ENCODE results near the gene GALNT18. TPM values are rescaled to one million over a fixed set of nuclear protein-coding genes. Genes with fewer than 3 reads are reported as not detected.

The GALNT18 gene
- total and polyA plus RNA-seq, 2 of the 4 experiments (the other 2 are of a cell fraction) = 9.5 to 11.3 TPM

GRCh38 chr11:11519184-11519583, 102.6 kb downstream of the GALNT18 start:
- Histone ChIP-seq H2AFZ (replicated peaks; ENCODE audit: low read length, poor library complexity) (no peak overlapping the region), H3K27ac (ENCODE audit: insufficient read depth, low read length) (no peak overlapping the region), H3K9me3 (ENCODE audit: control insufficient read depth, insufficient read depth, low read length) (no peaks in the 10 kb centered on the region), H3K4me3 (ENCODE audit: insufficient read depth, low read depth, low read length) (no peak overlapping the region), H3K4ac (ENCODE audit: low read depth, low read length) (no peak overlapping the region), H3K79me1 (ENCODE audit: low read depth in 1 of 2, low read length in 2 of 2) (no peaks in the 10 kb centered on the region; a peak in 1 of 4 replicates), H2AK5ac (ENCODE audit: low read depth, low read length) (no peak overlapping the region), H3K27me3 (ENCODE audit: control insufficient read depth, insufficient read depth, low read length) (peaks cover 2% of the 10 kb centered on the region; the same call in 1 of the 2 replicates), H4K8ac (ENCODE audit: low read depth in 2 of 2, low read length in 2 of 2) (no peak overlapping the region), H3K56ac (ENCODE audit: extremely low read depth, insufficient read depth, low read length) (no peak overlapping the region), H2BK5ac (ENCODE audit: low read depth, low read length, poor library complexity, severe bottlenecking) (no peak overlapping the region), H2BK15ac (ENCODE audit: low read depth, low read length) (no peak overlapping the region), H4K20me1 (ENCODE audit: insufficient read depth, low read length) (no peaks in the 10 kb centered on the region; the same call in 1 of the 2 replicates), H2BK120ac (ENCODE audit: low read depth, low read length) (no peak overlapping the region), H3K14ac (replicated peaks; ENCODE audit: low read depth, low read length) (no peak overlapping the region), H4K91ac (ENCODE audit: insufficient read depth, low read depth, low read length) (no peak overlapping the region), H3K18ac (ENCODE audit: low read depth, low read length) (no peak overlapping the region), H3K9me1 (ENCODE audit: insufficient read depth, low read length) (no peaks in the 10 kb centered on the region), H3K4me2 (ENCODE audit: low read depth, low read length) (no peak overlapping the region), H3K36me3 (ENCODE audit: control insufficient read depth, insufficient read depth, low read length) (no peaks in the 10 kb centered on the region), H2AK9ac (replicated peaks; ENCODE audit: low read depth, low read length, poor library complexity) (no peak overlapping the region), H2BK20ac (ENCODE audit: low read depth, low read length) (no peak overlapping the region), H4K5ac (ENCODE audit: low read depth, low read length) (no peak overlapping the region), H3K9ac (ENCODE audit: low read depth, low read length) (no peak overlapping the region), H3K23ac (ENCODE audit: low read depth, low read length) (no peak overlapping the region), H3K4me1 (ENCODE audit: control insufficient read depth, insufficient read depth, low read length) (no peaks in the 10 kb centered on the region)
- no peak for ATAC-seq (ENCODE audit: low read depth)
- intact Hi-C loops (cut with micrococcal nuclease) (no loop called here), in situ Hi-C loops (cut with MboI; ENCODE audit: low sequenced_read_pairs) (no loop called here), dilution Hi-C loops (cut with HindIII; ENCODE audit: low sequenced_read_pairs, unreplicated experiment) (no loop called here)
- no peak for DNase-seq
- 83% methylated on average over 3 of the region's 4 CpGs; no CpG with 5 or more reads in 1 of the 2 experiments for WGBS, 2 experiments (ENCODE audit: extremely low coverage in 2 of 2, insufficient read length in 1 of 2)
- TF ChIP-seq POLR2A (IDR thresholded peaks at IDR 0.05; ENCODE audit: low read depth, low read length) (no peak), FOS (IDR thresholded peaks at IDR 0.05; ENCODE audit: low read depth, low read length) (no peak), ELK1 (IDR thresholded peaks at IDR 0.05; ENCODE audit: borderline replicate concordance, low read depth, low read length) (no peak), CEBPB (IDR thresholded peaks at IDR 0.05; ENCODE audit: low read depth, low read length) (no peak), RCOR1 (IDR thresholded peaks at IDR 0.05; ENCODE audit: insufficient replicate concordance, low read length) (no peak), BHLHE40 (IDR thresholded peaks at IDR 0.05; ENCODE audit: low read depth, low read length) (no peak), CTCF (conservative IDR thresholded peaks at IDR 0.05; ENCODE audit: low read depth, low read length) (no peak), MXI1 (IDR thresholded peaks at IDR 0.05; ENCODE audit: borderline replicate concordance, low read depth, low read length) (no peak), RFX5 (IDR thresholded peaks at IDR 0.05; ENCODE audit: low read depth, low read length) (no peak), CHD1 (IDR thresholded peaks at IDR 0.05; ENCODE audit: low read depth, low read length) (no peak), MAZ (IDR thresholded peaks at IDR 0.05; ENCODE audit: borderline replicate concordance, low read depth, low read length) (no peak), MAFK (IDR thresholded peaks at IDR 0.05; ENCODE audit: low read depth, low read length) (no peak), SMC3 (IDR thresholded peaks at IDR 0.05; ENCODE audit: low read depth, low read length) (no peak), NFE2L2 (IDR thresholded peaks at IDR 0.05; ENCODE audit: low read depth, low read length) (no peak), RAD21 (IDR thresholded peaks at IDR 0.05; ENCODE audit: low read length) (no peak)
- ChIA-PET CTCF (no interaction called here), POLR2A (ENCODE audit: unreplicated experiment) (no interaction called here)
- BruUV-seq (replicated peaks) = no TSS peak

Measured in IMR-90 (cell line).